SU-DHL-6 (cell line): ENCODE data around the gene A3GALT2.

Experiments used
- H2AFZ ChIP-seq: fragments of 200-600 bp; sonication (generic); 2 replicates; pipeline ENCODE4 v1.6.1; 2014; ENCODE audit warnings: low read depth, mild to moderate bottlenecking, moderate library complexity, mixed read lengths, antibody characterized with exemption, low read length; ENCODE audit not compliant: severe bottlenecking
- H3F3A ChIP-seq: fragments of 200-600 bp; shearing (Covaris generic); 2 replicates; pipeline ENCODE4 v1.6.0; 2016; ENCODE audit warnings: antibody characterized with exemption, mild to moderate bottlenecking; ENCODE audit not compliant: insufficient read depth
- H3K27ac ChIP-seq: fragments of 200-600 bp; sonication (generic); 2 replicates; pipeline ENCODE4 v1.5.1; 2016; ENCODE audit warnings: low read depth, mild to moderate bottlenecking, low read length, moderate library complexity, mixed read lengths
- H3K27me3 ChIP-seq: fragments of 200-600 bp; sonication (generic), shearing (Covaris generic); 2 replicates; pipeline ENCODE4 v1.6.0; 2014; ENCODE audit warnings: mild to moderate bottlenecking, low read length
- H3K36me3 ChIP-seq: fragments of 200-600 bp; sonication (generic); 2 replicates; pipeline ENCODE4 v1.6.1; 2014; ENCODE audit warnings: mild to moderate bottlenecking, low read length, mixed read lengths
- H3K4me2 ChIP-seq: fragments of 300-600, 200-600 bp; shearing (Covaris generic), sonication (generic); 2 replicates; pipeline ENCODE4 v1.6.0; 2014; ENCODE audit warnings: low read length, low read depth, mild to moderate bottlenecking; ENCODE audit not compliant: poor library complexity, severe bottlenecking
- H3K4me3 ChIP-seq: fragments of 200-600 bp; sonication (generic); 2 replicates; pipeline ENCODE4 v1.5.1; 2014; ENCODE audit warnings: antibody characterized with exemption, low read length, mild to moderate bottlenecking, mixed read lengths; ENCODE audit not compliant: insufficient read depth, poor library complexity, severe bottlenecking
- H3K79me2 ChIP-seq: fragments of 200-600 bp; sonication (generic); 2 replicates; pipeline ENCODE4 v1.6.1; 2014; ENCODE audit warnings: mild to moderate bottlenecking, low read length, moderate library complexity; ENCODE audit not compliant: insufficient read depth
- H3K9ac ChIP-seq: fragments of 200-600 bp; sonication (generic); 2 replicates; pipeline ENCODE4 v1.7.0; 2014; ENCODE audit warnings: mild to moderate bottlenecking, low read length
- H3K9me2 ChIP-seq: fragments of 200-600 bp; sonication (generic); replicated peaks from 2 replicates; pipeline ENCODE4 v1.6.1; 2014; ENCODE audit warnings: low read length; ENCODE audit not compliant: insufficient read depth
- H3K9me3 ChIP-seq: fragments of 200-600 bp; sonication (generic); 2 replicates; pipeline ENCODE4 v1.6.1; 2014; ENCODE audit warnings: low read length, mixed read lengths; ENCODE audit not compliant: insufficient read depth
- H4K20me1 ChIP-seq: fragments of 200-600 bp; sonication (generic); 2 replicates; pipeline ENCODE4 v1.6.1; 2014; ENCODE audit warnings: low read depth, mild to moderate bottlenecking, antibody characterized with exemption, low read length, moderate library complexity, mixed read lengths
- EZH2phosphoT487 ChIP-seq: fragments of 200-600 bp; sonication (generic), shearing (Covaris generic); conservative IDR thresholded peaks from 2 replicates; pipeline ENCODE4 v1.6.1; 2018; ENCODE audit warnings: mild to moderate bottlenecking, antibody characterized with exemption, low read length, moderate library complexity, mixed read lengths
- TF ChIP-seq, protein P1 (sequence below): fragments of 200-600 bp; sonication (generic); IDR thresholded peaks from one replicate; pipeline ENCODE4 v1.5.1; 2017; ENCODE audit warnings: antibody characterized with exemption, mild to moderate bottlenecking, low read length, moderate library complexity; ENCODE audit not compliant: insufficient read depth, poor library complexity, severe bottlenecking

A3GALT2 gene

DNA sequence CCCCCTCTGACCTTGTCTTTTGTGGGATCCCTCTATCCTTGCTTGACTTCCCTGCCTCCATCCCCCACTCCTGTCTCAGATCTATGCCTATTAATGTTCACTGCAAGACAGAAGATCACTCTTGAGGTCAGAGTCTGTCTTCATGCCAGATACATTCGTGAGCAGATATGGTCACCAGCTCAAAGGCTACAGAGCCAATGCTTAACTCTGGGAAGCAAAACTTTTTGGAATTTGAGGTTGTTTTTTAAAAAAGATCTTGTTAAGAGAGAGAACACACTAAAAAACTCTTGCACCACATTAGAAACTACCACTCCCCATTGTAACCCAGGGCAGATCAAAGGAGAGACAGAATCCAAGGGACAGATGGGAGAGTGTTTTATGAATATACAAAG is 17.1 kb upstream of the A3GALT2 start:
- Histone ChIP-seq H3K4me3 (no peak overlapping the region), H3K27me3 (no peaks in the 10 kb centered on the region), H3F3A (no peaks in the 10 kb centered on the region), H3K4me2 (no peak overlapping the region), H3K9me2 (no peaks in the 10 kb centered on the region), H4K20me1 (peaks cover 3% of the 10 kb centered on the region; the same call in 1 of the 2 replicates), H3K27ac (no peak overlapping the region), H3K79me2 (no peaks in the 10 kb centered on the region), H3K9me3 (no peaks in the 10 kb centered on the region), H2AFZ (no peak overlapping the region), H3K36me3 (no peaks in the 10 kb centered on the region), H3K9ac (no peak overlapping the region)
- TF ChIP-seq, protein P1, sequence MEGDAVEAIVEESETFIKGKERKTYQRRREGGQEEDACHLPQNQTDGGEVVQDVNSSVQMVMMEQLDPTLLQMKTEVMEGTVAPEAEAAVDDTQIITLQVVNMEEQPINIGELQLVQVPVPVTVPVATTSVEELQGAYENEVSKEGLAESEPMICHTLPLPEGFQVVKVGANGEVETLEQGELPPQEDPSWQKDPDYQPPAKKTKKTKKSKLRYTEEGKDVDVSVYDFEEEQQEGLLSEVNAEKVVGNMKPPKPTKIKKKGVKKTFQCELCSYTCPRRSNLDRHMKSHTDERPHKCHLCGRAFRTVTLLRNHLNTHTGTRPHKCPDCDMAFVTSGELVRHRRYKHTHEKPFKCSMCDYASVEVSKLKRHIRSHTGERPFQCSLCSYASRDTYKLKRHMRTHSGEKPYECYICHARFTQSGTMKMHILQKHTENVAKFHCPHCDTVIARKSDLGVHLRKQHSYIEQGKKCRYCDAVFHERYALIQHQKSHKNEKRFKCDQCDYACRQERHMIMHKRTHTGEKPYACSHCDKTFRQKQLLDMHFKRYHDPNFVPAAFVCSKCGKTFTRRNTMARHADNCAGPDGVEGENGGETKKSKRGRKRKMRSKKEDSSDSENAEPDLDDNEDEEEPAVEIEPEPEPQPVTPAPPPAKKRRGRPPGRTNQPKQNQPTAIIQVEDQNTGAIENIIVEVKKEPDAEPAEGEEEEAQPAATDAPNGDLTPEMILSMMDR = no peak
- no peak for TF ChIP-seq EZH2phosphoT487

DNA sequence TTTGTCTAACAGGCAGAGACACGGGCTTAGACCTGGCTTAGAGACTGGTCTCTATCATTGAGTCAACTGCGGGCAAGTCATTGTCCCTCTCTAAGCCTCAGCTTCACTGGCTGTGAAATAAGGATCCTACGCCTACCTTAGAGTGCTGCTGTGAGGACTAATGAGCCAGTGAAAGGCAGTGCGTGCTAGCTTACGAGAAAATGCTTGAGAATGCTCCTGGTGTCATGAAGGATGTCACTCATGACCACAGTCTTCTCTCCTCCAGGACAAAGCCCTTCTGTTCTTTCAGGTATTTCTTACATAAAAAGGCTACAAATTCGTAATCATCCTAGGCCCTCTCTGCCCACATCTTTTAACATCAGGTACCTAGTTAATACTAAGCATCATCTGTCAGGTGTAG is 16.5 kb upstream of the A3GALT2 start:
- no peak overlapping the region for H3K27ac ChIP-seq
- no peak overlapping the region for H3K4me2 ChIP-seq
- H4K20me1 ChIP-seq = peaks cover 3% of the 10 kb centered on the region; the same call in 1 of the 2 replicates
- no peaks in the 10 kb centered on the region for H3K9me2 ChIP-seq
- H3K9me3 ChIP-seq = no peaks in the 10 kb centered on the region
- no peaks in the 10 kb centered on the region for H3F3A ChIP-seq
- no peak overlapping the region for H3K9ac ChIP-seq
- no peak overlapping the region for H3K4me3 ChIP-seq
- H3K27me3 ChIP-seq = no peaks in the 10 kb centered on the region
- H3K36me3 ChIP-seq = no peaks in the 10 kb centered on the region
- no peaks in the 10 kb centered on the region for H3K79me2 ChIP-seq
- H2AFZ ChIP-seq = no peak overlapping the region
- TF ChIP-seq, protein P1 = no peak
- TF ChIP-seq EZH2phosphoT487 = no peak

DNA sequence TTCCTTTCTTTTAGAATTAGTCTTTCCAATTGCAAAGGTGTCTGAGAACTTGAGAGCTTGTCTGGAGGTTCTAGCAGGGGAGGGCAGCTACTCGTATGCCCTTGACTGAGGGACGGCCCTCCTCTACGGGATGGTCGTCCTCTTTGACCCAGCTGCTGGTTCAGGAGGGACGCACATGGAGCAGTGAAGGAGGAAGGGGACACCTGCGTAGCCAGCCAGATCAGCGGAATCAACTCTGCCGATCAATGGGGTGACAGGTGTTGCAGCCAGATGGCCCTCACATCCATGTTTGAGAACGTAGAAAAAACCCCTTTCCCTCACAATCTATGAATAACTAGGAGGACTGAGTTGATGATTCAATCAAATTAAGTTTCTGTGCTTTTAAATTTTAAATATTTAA is 15.7 kb upstream of the A3GALT2 start:
- Histone ChIP-seq H3K79me2 (no peaks in the 10 kb centered on the region), H4K20me1 (peaks cover 3% of the 10 kb centered on the region; the same call in 1 of the 2 replicates), H3K4me3 (no peak overlapping the region), H3K27ac (no peak overlapping the region), H3F3A (no peaks in the 10 kb centered on the region), H3K27me3 (no peaks in the 10 kb centered on the region), H2AFZ (no peak overlapping the region), H3K9ac (no peak overlapping the region), H3K9me3 (no peaks in the 10 kb centered on the region), H3K36me3 (no peaks in the 10 kb centered on the region), H3K9me2 (no peaks in the 10 kb centered on the region), H3K4me2 (no peak overlapping the region)
- TF ChIP-seq EZH2phosphoT487 = no peak
- TF ChIP-seq, protein P1 = no peak
